ENCODE measurements around the gene CYBC1.

DNA sequence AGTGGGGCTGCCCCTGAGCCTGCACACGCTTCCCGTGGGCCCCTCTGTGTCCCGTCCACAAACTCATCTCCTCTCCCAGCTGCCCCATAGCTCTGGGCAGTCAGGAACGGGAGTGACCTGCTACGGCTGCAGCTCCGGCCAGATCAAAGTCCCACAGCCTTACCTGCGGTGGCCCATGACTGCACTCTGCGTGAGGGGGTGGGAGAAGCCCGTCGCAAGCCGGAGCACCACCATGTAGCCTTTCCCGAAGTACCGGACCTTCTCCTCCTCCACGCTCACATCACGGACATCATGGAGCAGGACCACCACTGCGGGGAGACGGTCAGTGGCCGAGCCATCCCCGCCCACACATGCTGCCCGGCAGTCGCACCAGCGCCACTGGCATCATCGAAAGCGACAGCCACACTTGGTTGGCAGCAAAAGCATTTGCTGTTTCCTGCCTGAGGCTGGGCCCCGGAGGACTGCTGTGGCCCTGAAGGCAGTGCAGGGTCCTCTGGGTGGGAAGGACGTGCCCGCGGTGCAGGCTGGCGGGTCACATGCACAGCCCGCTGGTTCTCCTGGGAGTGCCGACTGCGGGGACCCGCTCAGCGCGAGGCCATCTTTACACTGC lies 6.2 kb downstream of the CYBC1 start:
- TF ChIP-seq, protein P1, sequence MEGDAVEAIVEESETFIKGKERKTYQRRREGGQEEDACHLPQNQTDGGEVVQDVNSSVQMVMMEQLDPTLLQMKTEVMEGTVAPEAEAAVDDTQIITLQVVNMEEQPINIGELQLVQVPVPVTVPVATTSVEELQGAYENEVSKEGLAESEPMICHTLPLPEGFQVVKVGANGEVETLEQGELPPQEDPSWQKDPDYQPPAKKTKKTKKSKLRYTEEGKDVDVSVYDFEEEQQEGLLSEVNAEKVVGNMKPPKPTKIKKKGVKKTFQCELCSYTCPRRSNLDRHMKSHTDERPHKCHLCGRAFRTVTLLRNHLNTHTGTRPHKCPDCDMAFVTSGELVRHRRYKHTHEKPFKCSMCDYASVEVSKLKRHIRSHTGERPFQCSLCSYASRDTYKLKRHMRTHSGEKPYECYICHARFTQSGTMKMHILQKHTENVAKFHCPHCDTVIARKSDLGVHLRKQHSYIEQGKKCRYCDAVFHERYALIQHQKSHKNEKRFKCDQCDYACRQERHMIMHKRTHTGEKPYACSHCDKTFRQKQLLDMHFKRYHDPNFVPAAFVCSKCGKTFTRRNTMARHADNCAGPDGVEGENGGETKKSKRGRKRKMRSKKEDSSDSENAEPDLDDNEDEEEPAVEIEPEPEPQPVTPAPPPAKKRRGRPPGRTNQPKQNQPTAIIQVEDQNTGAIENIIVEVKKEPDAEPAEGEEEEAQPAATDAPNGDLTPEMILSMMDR (IDR thresholded peaks at IDR 0.05): no peak
- TF ChIP-seq EP300 (IDR thresholded peaks at IDR 0.05) (no peak), POLR2A (IDR thresholded peaks at IDR 0.05) (no peak)
